ENCODE data around the gene CASZ1.

DNA sequence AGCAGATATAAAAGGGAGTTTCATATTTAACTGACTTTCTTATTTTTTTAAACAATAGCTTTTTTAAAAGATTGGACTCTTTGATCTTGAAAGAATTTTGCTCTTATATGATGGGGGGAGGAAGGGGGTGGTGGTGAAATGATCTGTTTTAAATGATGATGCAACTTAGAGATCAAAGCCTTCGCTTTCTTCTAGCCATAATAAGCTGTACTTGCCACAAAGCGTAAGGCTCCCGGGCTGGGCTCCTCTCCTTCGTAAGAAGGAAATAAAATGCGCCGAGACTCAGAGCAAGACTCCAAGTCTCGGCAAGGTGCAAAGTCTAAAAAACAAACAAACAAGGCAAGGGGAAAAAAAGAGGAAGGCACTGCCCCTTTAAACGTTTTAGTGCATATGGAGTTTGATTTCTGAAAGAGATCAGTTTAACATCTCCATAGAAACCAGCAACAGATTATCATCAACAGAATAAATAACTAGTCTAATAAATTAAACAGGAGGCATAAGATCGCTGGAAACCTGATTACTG is 3.3 kb downstream of the CASZ1 start:
- TF ChIP-seq, protein P1, sequence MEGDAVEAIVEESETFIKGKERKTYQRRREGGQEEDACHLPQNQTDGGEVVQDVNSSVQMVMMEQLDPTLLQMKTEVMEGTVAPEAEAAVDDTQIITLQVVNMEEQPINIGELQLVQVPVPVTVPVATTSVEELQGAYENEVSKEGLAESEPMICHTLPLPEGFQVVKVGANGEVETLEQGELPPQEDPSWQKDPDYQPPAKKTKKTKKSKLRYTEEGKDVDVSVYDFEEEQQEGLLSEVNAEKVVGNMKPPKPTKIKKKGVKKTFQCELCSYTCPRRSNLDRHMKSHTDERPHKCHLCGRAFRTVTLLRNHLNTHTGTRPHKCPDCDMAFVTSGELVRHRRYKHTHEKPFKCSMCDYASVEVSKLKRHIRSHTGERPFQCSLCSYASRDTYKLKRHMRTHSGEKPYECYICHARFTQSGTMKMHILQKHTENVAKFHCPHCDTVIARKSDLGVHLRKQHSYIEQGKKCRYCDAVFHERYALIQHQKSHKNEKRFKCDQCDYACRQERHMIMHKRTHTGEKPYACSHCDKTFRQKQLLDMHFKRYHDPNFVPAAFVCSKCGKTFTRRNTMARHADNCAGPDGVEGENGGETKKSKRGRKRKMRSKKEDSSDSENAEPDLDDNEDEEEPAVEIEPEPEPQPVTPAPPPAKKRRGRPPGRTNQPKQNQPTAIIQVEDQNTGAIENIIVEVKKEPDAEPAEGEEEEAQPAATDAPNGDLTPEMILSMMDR (IDR thresholded peaks at IDR 0.05) = no peak
- TF ChIP-seq EP300 (IDR thresholded peaks at IDR 0.05) (no peak), POLR2A (IDR thresholded peaks at IDR 0.05) (no peak)
